GM18867 (cell line): ENCODE results near the gene NFIL3.

Experiments
- ATAC-seq: cut with Tn5 transposase; IDR thresholded peaks from one replicate; pipeline ENCODE4 v1.9.1; 2021; ENCODE audit warnings: mild to moderate bottlenecking, moderate library complexity; ENCODE audit not compliant: unreplicated experiment

Gene NFIL3

DNA sequence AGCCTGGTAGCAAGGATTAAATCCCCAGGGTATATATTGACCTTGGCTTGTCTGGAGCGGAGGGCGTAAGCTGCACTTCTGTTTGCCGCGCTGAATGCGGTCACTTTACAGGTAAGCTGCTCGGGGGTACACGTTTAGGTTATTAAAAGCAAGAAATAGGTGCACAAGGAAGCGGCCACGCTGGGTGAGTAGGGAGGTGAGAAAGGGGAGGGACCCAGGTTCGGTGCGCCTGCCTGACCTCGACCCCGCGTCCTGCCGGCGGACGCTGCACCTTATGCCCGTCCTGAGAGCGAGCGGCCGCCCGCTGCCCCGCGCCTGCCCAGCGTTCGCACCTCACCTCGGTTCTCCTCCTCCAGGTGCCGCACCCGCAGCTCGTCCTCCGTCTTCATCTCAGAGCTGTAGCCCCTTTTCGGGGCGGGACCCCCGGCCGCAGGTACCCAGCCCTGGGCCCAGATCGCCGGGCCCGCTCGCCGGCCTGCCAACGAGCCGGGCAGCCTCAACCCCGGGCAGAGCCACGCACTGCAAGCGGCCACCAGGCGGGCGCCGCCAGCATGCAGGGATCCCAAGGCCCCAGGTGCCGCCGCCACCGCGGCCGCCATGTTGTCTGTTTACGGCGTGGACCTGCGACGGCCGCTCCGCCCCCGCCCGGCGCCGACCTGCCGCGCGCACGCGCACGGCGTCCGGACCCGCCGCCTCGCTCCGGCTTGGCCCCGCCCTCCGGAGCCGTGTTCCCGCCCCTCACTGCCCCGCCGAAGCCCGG, 62.2 kb downstream of the NFIL3 start, which contains the start of gene AUH:
AUH (minus strand) TSS at position 628 of the 760 bp plus-strand sequence; CDS start at position 599, 29 bp downstream.
- ATAC-seq = peak; percentile 88

DNA sequence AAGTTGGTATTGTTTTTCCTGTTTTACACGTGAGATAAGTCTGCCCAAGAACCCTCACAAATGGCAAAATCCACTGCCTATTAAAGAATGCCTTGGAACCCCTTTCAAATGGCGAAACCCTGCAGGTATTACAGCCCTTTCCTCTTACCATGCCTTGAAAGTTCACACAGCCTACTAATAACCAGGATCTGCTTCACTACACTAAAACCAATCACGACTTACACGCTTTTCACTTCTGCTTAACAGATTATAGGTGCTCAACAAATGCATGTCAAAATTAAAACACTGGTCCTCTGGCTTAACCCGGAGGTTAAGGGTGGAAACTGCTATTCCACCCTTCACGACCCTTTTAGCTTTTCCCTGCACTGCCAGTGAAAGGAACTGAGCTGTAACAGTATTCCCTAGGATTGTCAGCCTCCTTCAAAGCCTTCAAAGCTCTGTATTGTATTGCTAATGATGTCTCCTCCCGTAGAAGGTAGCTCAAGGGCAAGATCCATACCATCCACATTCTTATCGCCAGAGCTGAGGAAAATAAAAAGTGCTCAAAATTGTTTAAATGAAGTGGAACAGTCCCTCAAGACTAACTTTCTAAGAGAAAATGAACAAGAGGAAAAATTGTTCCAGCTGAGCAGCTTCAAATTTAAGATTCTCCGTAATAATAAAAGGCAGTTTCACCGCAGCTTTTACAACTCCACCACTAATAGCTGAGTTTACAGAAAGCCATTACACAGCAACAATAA, 62.9 kb downstream of the NFIL3 start:
- ATAC-seq = no peak

DNA sequence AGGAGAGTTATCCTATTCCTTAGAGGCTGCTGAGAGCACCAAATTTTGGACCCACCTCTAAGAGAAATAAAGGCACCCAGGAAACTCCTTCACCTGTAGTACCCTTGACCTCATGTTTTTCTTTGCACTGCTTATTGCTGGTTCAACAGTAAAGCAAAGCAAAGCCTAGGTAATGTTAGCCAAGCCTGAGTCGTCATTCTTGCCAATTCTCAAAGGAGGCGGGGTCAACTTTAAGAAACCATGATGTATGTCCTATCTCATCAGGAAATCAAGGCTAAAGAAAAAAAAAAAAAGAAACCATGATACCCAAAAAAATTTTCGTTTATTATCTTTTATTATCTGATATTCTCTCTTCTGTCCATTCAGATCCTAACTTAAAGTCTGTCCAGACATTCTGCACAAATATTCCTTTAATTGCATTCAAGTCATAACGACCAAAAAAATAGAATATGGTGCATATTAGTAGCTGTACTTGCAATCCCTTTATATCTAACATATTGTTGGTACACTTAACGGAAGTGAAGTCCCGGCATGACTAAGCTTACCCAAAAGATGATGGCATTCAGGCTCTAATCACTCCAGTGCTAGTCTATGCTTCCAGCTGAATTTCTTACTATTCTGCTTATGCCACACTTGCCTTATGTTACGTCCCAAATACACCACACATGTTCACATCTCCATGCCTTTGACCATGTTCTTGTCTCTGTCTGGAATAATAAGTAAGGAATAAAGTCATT, 63.7 kb downstream of the NFIL3 start:
- no peak for ATAC-seq

DNA sequence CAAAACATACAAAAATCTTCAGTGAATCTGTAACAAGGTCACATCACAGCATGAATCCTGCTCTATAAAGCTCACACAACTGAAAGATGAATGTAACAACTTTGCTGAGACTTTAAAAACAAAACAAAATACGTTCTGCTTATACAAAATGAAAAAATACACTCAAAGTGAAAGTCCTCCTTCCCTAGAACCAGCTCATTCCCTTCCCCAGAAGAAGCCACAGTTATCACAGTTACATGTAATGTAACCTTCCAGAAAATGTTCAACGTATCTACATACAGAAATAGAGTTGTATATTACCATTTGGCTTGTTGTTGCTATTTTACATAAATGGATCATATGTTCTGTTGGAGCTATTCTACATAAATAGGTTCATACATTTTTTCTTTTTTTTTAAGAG, 64.5 kb downstream of the NFIL3 start:
- ATAC-seq = no peak
